Tibial artery (tissue), 4 donors: Measurements from ENCODE around the gene DRC3.

Experiments used
- DNase-seq, 2 donors: peaks; one replicate each; pipeline ENCODE4 v3.0.0-alpha.2; 2019
- H3K27ac ChIP-seq, 2 donors: fragments of 200-600 bp; sonication (generic) in 1 of 2; 1 replicate in 1 of 2; 2 replicates in 1 of 2; pipeline ENCODE4 v1.5.1; 2018 to 2019; ENCODE audit warnings: mild to moderate bottlenecking in 1 of 2
- H3K27me3 ChIP-seq, 2 donors: fragments of 200-600 bp; sonication (generic) in 1 of 2; one replicate each; pipeline versions ENCODE4 v1.5.1 to v1.6.0; 2016 to 2019
- H3K36me3 ChIP-seq, 3 donors: fragments of 200-600 bp; sonication (generic) in 2 of 3; one replicate each; pipeline ENCODE4 v1.5.1; 2016 to 2019; ENCODE audit warnings: mild to moderate bottlenecking in 2 of 3
- H3K4me1 ChIP-seq, 4 donors: fragments of 200-600 bp; sonication (generic) in 2 of 4; 1 replicate in 3 of 4; 2 replicates in 1 of 4; pipeline ENCODE4 v1.5.1; 2016 to 2019
- H3K4me3 ChIP-seq, 2 donors: fragments of 200-600 bp; sonication (generic) in 1 of 2; 1 replicate in 1 of 2; 2 replicates in 1 of 2; pipeline ENCODE4 v1.5.1; 2018 to 2019; ENCODE audit warnings: mild to moderate bottlenecking in 2 of 2
- H3K9me3 ChIP-seq, 3 donors: fragments of 200-600 bp; sonication (generic) in 1 of 3; one replicate each; pipeline ENCODE4 v1.5.1; 2016 to 2019
- intact Hi-C: fragments of 100-400 bp; cut with DNase I; formaldehyde crosslinking; loops from one replicate; pipeline ENCODE4 v1.15.0; 2023; ENCODE audit warnings: low total_unique reads
- TF ChIP-seq, protein P1 (sequence below), 2 experiments: fragments of 200-600 bp in 1 of 2; fragments of 450-650 bp in 1 of 2; IDR thresholded peaks; one replicate each; pipeline ENCODE4 v1.5.1; 2017 to 2019; ENCODE audit warnings: antibody characterized with exemption in 2 of 2, mild to moderate bottlenecking in 1 of 2, moderate library complexity in 1 of 2

The DRC3 gene

DNA sequence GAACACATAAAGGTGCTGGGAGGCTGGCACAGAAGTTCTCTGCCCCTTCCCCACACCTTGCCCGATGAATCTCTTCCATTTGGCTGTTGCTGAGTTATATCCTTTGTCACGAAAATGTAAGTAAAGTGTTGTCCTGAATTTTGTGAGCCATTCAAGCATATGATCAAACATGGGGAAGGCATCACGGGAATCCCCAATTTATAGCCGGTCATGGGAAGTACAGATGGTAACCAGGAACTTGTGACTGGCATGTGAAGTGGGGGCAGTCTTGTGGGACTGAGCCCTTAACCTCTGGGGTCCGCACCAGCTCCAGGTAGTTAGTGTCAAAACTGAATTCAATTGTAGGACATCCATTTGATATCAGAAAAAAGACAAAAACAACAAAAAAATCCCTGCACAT lies 13.7 kb upstream of the DRC3 start:
- DNase-seq: no peak
- H3K27ac ChIP-seq: peak overlapping the region; percentile 44 to 63
- peaks cover 0 to 45% (median 29%) of the 10 kb centered on the region in 4 donors for H3K4me1 ChIP-seq
- H3K36me3 ChIP-seq: no peaks in the 10 kb centered on the region
- TF ChIP-seq, protein P1, sequence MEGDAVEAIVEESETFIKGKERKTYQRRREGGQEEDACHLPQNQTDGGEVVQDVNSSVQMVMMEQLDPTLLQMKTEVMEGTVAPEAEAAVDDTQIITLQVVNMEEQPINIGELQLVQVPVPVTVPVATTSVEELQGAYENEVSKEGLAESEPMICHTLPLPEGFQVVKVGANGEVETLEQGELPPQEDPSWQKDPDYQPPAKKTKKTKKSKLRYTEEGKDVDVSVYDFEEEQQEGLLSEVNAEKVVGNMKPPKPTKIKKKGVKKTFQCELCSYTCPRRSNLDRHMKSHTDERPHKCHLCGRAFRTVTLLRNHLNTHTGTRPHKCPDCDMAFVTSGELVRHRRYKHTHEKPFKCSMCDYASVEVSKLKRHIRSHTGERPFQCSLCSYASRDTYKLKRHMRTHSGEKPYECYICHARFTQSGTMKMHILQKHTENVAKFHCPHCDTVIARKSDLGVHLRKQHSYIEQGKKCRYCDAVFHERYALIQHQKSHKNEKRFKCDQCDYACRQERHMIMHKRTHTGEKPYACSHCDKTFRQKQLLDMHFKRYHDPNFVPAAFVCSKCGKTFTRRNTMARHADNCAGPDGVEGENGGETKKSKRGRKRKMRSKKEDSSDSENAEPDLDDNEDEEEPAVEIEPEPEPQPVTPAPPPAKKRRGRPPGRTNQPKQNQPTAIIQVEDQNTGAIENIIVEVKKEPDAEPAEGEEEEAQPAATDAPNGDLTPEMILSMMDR (IDR thresholded peaks at IDR 0.05): no peak
- intact Hi-C loops: no loop called here
- no peak overlapping the region for H3K4me3 ChIP-seq
- no peaks in the 10 kb centered on the region for H3K27me3 ChIP-seq
- no peaks in the 10 kb centered on the region for H3K9me3 ChIP-seq

- peak overlapping the region; percentile 44 to 63 for H3K27ac ChIP-seq
- no peaks in the 10 kb centered on the region for H3K36me3 ChIP-seq
- no peak for DNase-seq
- H3K4me1 ChIP-seq: peaks cover 0 to 45% (median 29%) of the 10 kb centered on the region in 4 donors
- TF ChIP-seq, protein P1 (IDR thresholded peaks at IDR 0.05): no peak
- no peaks in the 10 kb centered on the region for H3K27me3 ChIP-seq
- peak overlapping the region in 1 of 2 donors; percentile 16 for H3K4me3 ChIP-seq
- intact Hi-C loops: no loop called here
- no peaks in the 10 kb centered on the region for H3K9me3 ChIP-seq
These were observed 12.9 kb upstream of the DRC3 start for GRCh38 chr17:17959520-17960361.

DNA sequence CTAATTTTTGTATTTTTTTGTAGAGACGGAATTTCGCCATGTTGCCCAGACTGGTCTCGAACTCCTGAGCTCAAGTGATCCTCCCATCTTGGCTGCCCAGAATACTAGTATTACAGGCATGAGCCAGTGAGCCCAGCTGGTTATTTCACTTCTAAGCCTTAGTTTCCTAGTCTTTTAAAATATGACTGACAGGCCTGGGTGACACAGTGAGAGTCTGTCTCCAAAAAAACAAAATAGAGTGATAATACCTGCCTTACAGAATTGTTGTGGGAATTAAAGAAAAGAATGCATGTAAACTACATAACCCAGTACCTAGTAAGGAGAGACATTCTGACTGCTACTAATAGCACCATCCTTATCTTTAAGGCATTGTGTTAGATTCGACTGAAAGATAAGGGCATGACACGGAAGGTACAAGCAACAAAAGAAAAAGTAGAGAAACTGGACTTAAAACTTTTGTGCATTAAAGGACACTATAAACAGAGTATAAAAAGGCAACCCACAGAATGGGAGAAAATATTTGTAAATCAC lies 12.1 kb upstream of the DRC3 start:
- Histone ChIP-seq H3K36me3 (no peaks in the 10 kb centered on the region), H3K4me3 (no peak overlapping the region), H3K27ac (peak overlapping the region in 1 of 2 donors; percentile 44), H3K4me1 (peaks cover 0 to 49% (median 29%) of the 10 kb centered on the region in 4 donors), H3K27me3 (no peaks in the 10 kb centered on the region), H3K9me3 (no peaks in the 10 kb centered on the region)
- no peak for DNase-seq
- TF ChIP-seq, protein P1 (IDR thresholded peaks at IDR 0.05): no peak
- intact Hi-C loops: no loop called here

GRCh38 chr17:17963066-17963465 lies 9.6 kb upstream of the DRC3 start:
- TF ChIP-seq, protein P1 (IDR thresholded peaks at IDR 0.05): no peak
- no peak overlapping the region for H3K4me3 ChIP-seq
- H3K27ac ChIP-seq: no peak overlapping the region
- no peaks in the 10 kb centered on the region for H3K27me3 ChIP-seq
- intact Hi-C loops: no loop called here
- H3K9me3 ChIP-seq: no peaks in the 10 kb centered on the region
- peaks cover 0 to 31% (median 16%) of the 10 kb centered on the region in 4 donors for H3K4me1 ChIP-seq
- DNase-seq: no peak
- no peaks in the 10 kb centered on the region for H3K36me3 ChIP-seq

GRCh38 chr17:17963694-17964436 lies 8.8 kb upstream of the DRC3 start:
- Histone ChIP-seq H3K27me3 (no peaks in the 10 kb centered on the region), H3K36me3 (no peaks in the 10 kb centered on the region), H3K9me3 (no peaks in the 10 kb centered on the region), H3K4me3 (no peak overlapping the region), H3K27ac (no peak overlapping the region), H3K4me1 (peaks cover 0 to 23% (median 11%) of the 10 kb centered on the region in 4 donors)
- DNase-seq: no peak
- TF ChIP-seq, protein P1 (IDR thresholded peaks at IDR 0.05): no peak
- intact Hi-C loops: no loop called here
